ENCODE data around the gene TSPAN15.

GRCh38 chr10:69426376-69426727 lies 24.9 kb upstream of the TSPAN15 start:
- TF ChIP-seq CTCF (IDR thresholded peaks at IDR 0.05; ENCODE audit: insufficient read depth, low read length, poor library complexity, severe bottlenecking) (no peak), EZH2phosphoT487 (conservative IDR thresholded peaks at IDR 0.05; ENCODE audit: low read length) (no peak)

All from SU-DHL-6 (cell line).